NCI-H510A (cell line): ENCODE measurements around the gene CYB5B.
A peak's percentile ranks its signal among the peaks of the same experiment; 100 is the strongest.

Experiments
- DNase-seq: peaks from one replicate; lab custom pipeline; 2025; lab: John Stamatoyannopoulos, UW

Gene CYB5B

GRCh38 chr16:69424053-69424934 is at the start of gene CYB5B:
Gene CYB5B, plus strand, starts transcription at chr16:69424619. Its CDS starts 65 bp downstream, at chr16:69424684.
- DNase-seq: peak; percentile 89

GRCh38 chr16:69376393-69377059 is 47.9 kb upstream of the CYB5B start:
- no peak for DNase-seq

- no peak for DNase-seq
Observed at GRCh38 chr16:69378036-69378435, 46.4 kb upstream of the CYB5B start.

GRCh38 chr16:69378760-69379159 is 45.7 kb upstream of the CYB5B start:
- no peak for DNase-seq

GRCh38 chr16:69381231-69381630 is 43.2 kb upstream of the CYB5B start:
- no peak for DNase-seq

GRCh38 chr16:69382421-69382820 is 42.0 kb upstream of the CYB5B start:
- no peak for DNase-seq

- DNase-seq: no peak
Observed at GRCh38 chr16:69384974-69385373, 39.4 kb upstream of the CYB5B start.

- no peak for DNase-seq
Observed at GRCh38 chr16:69386596-69386995, 37.8 kb upstream of the CYB5B start.

GRCh38 chr16:69393898-69394849 is 30.2 kb upstream of the CYB5B start:
- no peak for DNase-seq

- no peak for DNase-seq
Observed at GRCh38 chr16:69395859-69396186, 28.6 kb upstream of the CYB5B start.

- peak; percentile 28 for DNase-seq
Observed at GRCh38 chr16:69396187-69397061, 28.0 kb upstream of the CYB5B start.

- no peak for DNase-seq
Observed at GRCh38 chr16:69397821-69398521, 26.4 kb upstream of the CYB5B start.

- no peak for DNase-seq
Observed at GRCh38 chr16:69399361-69399760, 25.1 kb upstream of the CYB5B start.

- no peak for DNase-seq
Observed at GRCh38 chr16:69402439-69402838, 22.0 kb upstream of the CYB5B start.

- no peak for DNase-seq
Observed at GRCh38 chr16:69404275-69404805, 20.1 kb upstream of the CYB5B start.

GRCh38 chr16:69405326-69405725 is 19.1 kb upstream of the CYB5B start:
- DNase-seq: no peak

GRCh38 chr16:69405757-69406156 is 18.7 kb upstream of the CYB5B start:
- no peak for DNase-seq

GRCh38 chr16:69406780-69407331 is 17.6 kb upstream of the CYB5B start:
- no peak for DNase-seq

- DNase-seq: no peak
Observed at GRCh38 chr16:69407702-69408323, 16.6 kb upstream of the CYB5B start.

- no peak for DNase-seq
Observed at GRCh38 chr16:69408475-69408874, 15.9 kb upstream of the CYB5B start.
